Uterine smooth muscle cell (primary cell): ENCODE measurements around the gene PMF1. TPM values are rescaled to one million over a fixed set of nuclear protein-coding genes. Genes with fewer than 3 reads are reported as not detected.

Experiments
- total RNA-seq: library from RNA; depleted of rRNA; stranded (reverse); fragments of >200 nt; gene quantifications from 2 replicates; pipeline ENCODE4 v1.2.3, GENCODE V29; 2014

Gene PMF1, protein sequence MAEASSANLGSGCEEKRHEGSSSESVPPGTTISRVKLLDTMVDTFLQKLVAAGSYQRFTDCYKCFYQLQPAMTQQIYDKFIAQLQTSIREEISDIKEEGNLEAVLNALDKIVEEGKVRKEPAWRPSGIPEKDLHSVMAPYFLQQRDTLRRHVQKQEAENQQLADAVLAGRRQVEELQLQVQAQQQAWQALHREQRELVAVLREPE
- total RNA-seq, result 28.9 and 45.6 TPM in 2 replicates

DNA sequence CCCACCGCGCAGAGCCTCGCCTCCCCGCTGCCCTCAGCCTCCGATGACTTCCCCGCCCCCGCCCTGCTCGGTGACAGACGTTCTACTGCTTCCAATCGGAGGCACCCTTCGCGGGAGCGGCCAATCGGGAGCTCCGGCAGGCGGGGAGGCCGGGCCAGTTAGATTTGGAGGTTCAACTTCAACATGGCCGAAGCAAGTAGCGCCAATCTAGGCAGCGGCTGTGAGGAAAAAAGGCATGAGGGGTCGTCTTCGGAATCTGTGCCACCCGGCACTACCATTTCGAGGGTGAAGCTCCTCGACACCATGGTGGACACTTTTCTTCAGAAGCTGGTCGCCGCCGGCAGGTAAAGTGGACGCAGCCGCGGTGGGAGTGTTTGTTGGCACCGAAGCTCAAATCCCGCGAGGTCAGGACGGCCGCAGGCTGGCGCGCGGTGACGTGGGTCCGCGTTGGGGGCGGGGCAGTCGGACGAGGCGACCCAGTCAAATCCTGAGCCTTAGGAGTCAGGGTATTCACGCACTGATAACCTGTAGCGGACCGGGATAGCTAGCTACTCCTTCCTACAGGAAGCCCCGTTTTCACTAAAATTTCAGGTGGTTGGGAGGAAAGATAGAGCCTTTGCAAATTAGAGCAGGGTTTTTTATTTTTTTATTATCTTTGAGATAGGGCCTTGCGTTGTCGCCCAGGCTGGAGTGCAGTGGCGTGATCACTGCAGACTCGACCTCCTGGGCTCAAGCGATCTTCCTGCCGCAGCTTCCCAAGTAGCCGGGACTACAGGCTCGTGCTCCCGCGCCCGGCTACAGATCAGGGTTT is at the start of gene PMF1:
Gene PMF1, plus strand, starts transcription at position 175 of the 811 bp plus-strand sequence. Its CDS starts 9 bp downstream, at position 184.

DNA sequence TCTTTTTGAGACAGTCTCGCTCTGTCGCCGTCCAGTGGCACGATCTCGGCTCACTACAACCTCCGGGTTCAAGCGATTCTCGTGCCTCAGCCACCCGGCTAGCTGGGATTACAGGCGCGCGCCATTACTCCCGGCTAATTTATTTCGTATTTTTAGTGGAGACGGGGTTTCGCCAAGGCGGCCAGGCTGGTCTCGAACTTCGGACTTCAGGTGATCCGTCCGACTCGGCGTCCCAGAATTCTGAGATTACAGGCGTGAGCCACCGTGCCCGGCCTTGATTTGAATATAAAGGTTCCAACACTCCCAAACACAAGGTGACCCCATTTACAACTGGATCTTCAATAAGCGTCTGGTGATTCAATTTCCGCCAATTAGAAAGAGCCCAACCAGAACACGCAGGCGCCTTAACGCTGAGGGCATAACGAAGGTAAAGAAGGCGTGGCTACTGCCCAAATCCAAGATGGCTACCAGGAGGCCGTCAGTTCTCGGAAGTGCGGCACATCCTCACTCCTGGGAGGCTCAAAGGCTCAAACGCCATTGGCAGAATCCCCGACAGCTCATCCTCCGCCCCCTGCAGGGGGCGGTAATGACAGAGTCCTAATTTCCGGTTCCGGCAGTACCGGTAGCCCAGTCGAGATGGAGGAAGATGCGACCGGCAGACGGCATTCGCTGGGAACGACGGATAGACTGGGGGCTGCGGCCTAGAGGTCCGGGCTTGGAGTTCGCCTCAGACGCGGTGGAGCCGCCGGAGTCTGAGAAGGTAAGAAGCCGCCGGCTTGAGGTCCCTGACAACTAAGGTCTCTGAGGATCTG is 19.1 kb upstream of the PMF1 start, which contains the start of gene SLC25A44:
Gene SLC25A44, plus strand, starts transcription at position 617 of the 812 bp plus-strand sequence. CDS start 5,744 bp downstream, outside the sequence.

DNA sequence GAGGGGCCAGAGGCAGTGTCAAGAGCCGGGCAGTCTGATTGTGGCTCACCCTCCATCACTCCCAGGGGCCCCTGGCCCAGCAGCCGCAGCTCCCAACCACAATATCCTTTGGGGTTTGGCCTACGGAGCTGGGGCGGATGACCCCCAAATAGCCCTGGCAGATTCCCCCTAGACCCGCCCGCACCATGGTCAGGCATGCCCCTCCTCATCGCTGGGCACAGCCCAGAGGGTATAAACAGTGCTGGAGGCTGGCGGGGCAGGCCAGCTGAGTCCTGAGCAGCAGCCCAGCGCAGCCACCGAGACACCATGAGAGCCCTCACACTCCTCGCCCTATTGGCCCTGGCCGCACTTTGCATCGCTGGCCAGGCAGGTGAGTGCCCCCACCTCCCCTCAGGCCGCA is 29.1 kb downstream of the PMF1 start, which contains the start of gene BGLAP:
Gene BGLAP, plus strand, starts transcription at position 259 of the 400 bp plus-strand sequence. Its CDS starts 48 bp downstream, at position 307.

DNA sequence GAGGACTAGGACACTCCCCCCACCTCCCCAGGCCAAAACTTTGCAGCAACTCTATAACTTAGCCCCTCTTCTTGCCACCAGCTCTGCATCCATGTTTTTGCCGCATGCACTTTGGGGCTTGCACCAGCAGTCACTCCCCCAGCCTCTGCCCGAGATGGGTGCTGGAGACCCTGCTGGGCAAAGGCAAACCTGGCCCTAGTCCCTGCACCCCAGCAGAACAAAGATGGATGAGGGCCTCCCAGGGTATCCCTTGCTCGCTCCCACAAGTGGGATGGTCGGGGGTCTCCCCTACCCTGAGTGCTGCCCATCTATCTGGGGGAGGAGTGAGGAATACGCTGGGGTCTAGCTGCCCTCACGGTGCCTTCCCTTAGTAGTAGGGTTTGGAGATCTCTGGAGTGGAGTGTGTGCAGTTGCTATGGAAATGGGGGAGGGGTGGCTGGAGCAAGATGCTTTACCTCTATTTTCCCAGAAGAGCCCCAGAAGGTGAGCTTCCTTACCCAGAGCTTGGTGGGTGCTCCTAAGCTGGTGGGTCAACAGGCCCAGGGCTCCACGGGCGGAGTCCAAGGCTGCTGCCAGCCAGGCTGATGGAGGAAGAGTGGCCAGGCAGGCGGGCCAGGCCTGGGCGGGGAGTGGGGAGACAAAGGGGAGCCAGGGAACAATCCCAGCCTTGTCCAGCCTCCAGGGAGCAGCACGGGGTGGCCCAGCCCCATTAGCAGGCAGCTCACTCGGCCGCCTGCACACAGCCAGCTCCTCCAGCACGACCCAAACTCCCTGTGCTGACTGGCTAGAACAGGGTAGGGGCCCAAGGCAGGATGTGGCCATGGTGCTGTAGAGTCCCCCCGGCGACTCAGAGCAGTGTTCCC is 34.9 kb downstream of the PMF1 start, which contains the start of gene PAQR6:
Gene PAQR6, minus strand, starts transcription at position 597 of the 863 bp plus-strand sequence. CDS start 1,325 bp downstream, outside the sequence.

DNA sequence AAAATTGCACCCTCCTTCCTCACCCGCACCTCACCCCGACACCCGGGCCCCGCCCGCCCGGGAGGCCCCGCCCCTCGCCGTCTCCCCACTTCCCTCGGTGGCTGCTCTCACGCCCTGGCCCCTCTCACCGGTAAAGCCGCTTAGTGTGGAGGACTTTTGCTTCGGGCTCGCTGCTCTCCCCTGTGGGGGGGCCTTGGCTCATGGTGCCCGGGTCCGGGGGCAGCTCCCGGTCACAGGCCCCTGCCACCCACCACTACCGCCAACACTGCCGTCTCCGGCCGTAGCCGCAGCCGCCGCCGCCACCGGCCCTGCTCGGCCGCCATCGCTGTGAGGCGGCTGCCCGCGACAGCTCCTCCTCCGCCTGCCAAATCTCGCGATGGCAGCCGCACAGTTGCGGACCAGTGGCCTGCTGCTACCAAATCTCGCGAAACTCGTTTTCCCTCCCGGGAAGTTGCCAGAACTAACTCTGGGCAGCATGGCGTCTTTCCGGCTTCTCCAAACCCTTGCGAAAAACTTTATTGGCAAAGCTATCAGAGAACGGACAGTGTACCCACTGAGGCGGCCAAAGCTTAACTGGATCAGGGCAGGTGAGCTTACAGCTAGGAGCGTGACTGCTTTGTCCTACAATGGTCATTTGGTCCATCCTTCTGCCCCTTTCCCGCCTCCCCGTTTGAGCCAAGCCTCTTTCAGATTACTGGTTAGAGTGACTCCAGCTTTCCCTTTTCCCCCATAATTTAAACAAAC is 69.8 kb downstream of the PMF1 start, which contains the start of gene SMG5:
Gene SMG5, minus strand, starts transcription at position 347 of the 744 bp plus-strand sequence. Its CDS starts 145 bp downstream, at position 202.

DNA sequence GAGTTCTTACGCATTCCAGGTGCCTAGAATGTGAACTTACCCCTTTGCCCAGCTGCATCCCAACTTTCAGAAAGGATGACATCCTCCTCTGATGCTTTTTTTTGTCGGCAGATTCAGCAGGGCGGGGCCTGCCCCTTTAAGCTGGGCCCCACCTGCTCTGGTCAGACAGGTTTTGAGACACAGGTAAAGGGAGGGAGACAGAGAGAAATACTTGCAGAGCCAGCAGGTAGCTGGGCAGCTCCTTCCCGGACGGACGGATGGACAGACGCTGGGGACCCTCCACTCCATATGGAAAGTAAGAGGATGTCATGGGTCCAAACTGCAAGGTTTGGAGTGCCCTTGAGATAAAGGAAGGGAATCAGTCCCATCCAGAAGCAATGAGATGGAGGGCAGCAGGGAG is 71.3 kb downstream of the PMF1 start, which contains the start of gene TMEM79:
Gene TMEM79, plus strand, starts transcription at position 214 of the 400 bp plus-strand sequence. CDS start 902 bp downstream, outside the sequence.

Other genes with a start within 250 kb of the PMF1 start
- 183 and 207 TPM in 2 replicates for gene ARHGEF2, start 234.5 kb upstream of the PMF1 start, total RNA-seq
- 628 and 681 TPM in 2 replicates for gene SSR2, start 192.1 kb upstream of the PMF1 start, total RNA-seq
- gene UBQLN4, start 159.2 kb upstream of the PMF1 start, total RNA-seq, result 12.8 and 14.7 TPM in 2 replicates
- gene LAMTOR2, start 158.2 kb upstream of the PMF1 start, total RNA-seq, result 35.0 and 40.1 TPM in 2 replicates
- gene RAB25, start 151.8 kb upstream of the PMF1 start, total RNA-seq, result not detected in 2 replicates
- 0.89 and 1.7 TPM in 2 replicates for gene MEX3A, start 130.5 kb upstream of the PMF1 start, total RNA-seq
- 1,149 and 1,765 TPM in 2 replicates for gene LMNA, start 98.3 kb upstream of the PMF1 start, total RNA-seq
- 0.66 and 1.2 TPM in 2 replicates for gene SEMA4A, start 59.4 kb upstream of the PMF1 start, total RNA-seq
- gene SLC25A44, start 18.9 kb upstream of the PMF1 start, total RNA-seq, result 7.6 and 11.2 TPM in 2 replicates
- 0.11 TPM in 1 of 2 replicates, not detected in the other for gene BGLAP, start 29.2 kb downstream of the PMF1 start, total RNA-seq
- gene PAQR6, start 35.0 kb downstream of the PMF1 start, total RNA-seq, result 0.22 and 0.37 TPM in 2 replicates
- 54.8 and 59.2 TPM in 2 replicates for gene SMG5, start 69.8 kb downstream of the PMF1 start, total RNA-seq
- gene TMEM79, start 71.3 kb downstream of the PMF1 start, total RNA-seq, result 1.3 and 2.5 TPM in 2 replicates
- 38.3 and 69.4 TPM in 2 replicates for gene GLMP, start 82.7 kb downstream of the PMF1 start, total RNA-seq
- gene VHLL, start 86.3 kb downstream of the PMF1 start, total RNA-seq, result not detected in 2 replicates
- gene CCT3, start 125.3 kb downstream of the PMF1 start, total RNA-seq, result 385 and 599 TPM in 2 replicates
- gene TSACC, start 125.5 kb downstream of the PMF1 start, total RNA-seq, result not detected in 2 replicates
- not detected in 2 replicates for gene RHBG, start 156.2 kb downstream of the PMF1 start, total RNA-seq